ENCODE measurements around the gene PDE9A. TPM values are rescaled to one million over a fixed set of nuclear protein-coding genes. Genes with fewer than 3 reads are reported as not detected.

Gene PDE9A
- total RNA-seq, 4 donors from 2014 or later: 92.4 to 478 (median 444) TPM

GRCh38 chr21:42645211-42646075 is 8.0 kb upstream of the PDE9A start:
- Histone ChIP-seq H3K4me1 (peaks cover 0 to 22% (median 3%) of the 10 kb centered on the region in 4 donors), H3K4me3 (no peak overlapping the region), H3K36me3 (no peaks in the 10 kb centered on the region), H3K27ac (no peak overlapping the region), H3K9me3 (no peaks in the 10 kb centered on the region), H3K27me3 (no peaks in the 10 kb centered on the region)
- peak in 1 of 3 donors; percentile 33 for DNase-seq
- TF ChIP-seq POLR2A (IDR thresholded peaks at IDR 0.05) (no peak), CTCF (IDR thresholded peaks at IDR 0.05) (no peak)

- H3K9me3 ChIP-seq: no peaks in the 10 kb centered on the region
- H3K27ac ChIP-seq: no peak overlapping the region
- no peak for TF ChIP-seq POLR2A (IDR thresholded peaks at IDR 0.05)
- TF ChIP-seq CTCF (IDR thresholded peaks at IDR 0.05): no peak
- H3K4me1 ChIP-seq: peaks cover 0 to 16% (median 0%) of the 10 kb centered on the region in 4 donors
- H3K4me3 ChIP-seq: no peak overlapping the region
- no peaks in the 10 kb centered on the region for H3K27me3 ChIP-seq
- no peaks in the 10 kb centered on the region for H3K36me3 ChIP-seq
- DNase-seq: peak in 1 of 3 donors; percentile 45
These were observed 7.2 kb upstream of the PDE9A start for GRCh38 chr21:42646076-42646825.

- Histone ChIP-seq H3K4me3 (no peak overlapping the region), H3K9me3 (no peaks in the 10 kb centered on the region), H3K4me1 (peaks cover 0 to 20% (median 0%) of the 10 kb centered on the region in 4 donors), H3K36me3 (no peaks in the 10 kb centered on the region), H3K27me3 (no peaks in the 10 kb centered on the region), H3K27ac (no peak overlapping the region)
- no peak for TF ChIP-seq CTCF (IDR thresholded peaks at IDR 0.05)
- no peak for TF ChIP-seq POLR2A (IDR thresholded peaks at IDR 0.05)
- DNase-seq: peak in 1 of 3 donors; percentile 36
These were observed 6.6 kb upstream of the PDE9A start for GRCh38 chr21:42646836-42647235.

DNA sequence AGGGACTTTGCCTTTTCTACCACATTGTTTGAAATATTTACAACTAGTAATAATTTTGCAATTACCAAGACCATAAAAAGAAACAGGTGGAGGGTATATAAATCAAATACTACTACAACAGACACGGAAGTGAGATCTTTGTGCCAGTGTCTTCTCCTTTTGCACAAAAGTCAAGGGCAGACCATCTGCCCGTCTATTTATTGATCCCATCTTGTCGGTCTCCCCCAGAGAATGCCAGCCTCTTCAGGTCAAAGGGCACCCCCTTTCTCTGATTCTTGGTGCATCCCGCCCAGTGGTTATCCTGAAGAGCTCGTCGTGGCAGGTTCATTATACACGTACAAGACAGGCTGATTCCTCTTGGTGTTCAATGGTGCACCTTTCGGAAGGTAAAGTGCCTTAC is 4.8 kb upstream of the PDE9A start:
- no peak for TF ChIP-seq CTCF (IDR thresholded peaks at IDR 0.05)
- peak in 1 of 2 donors; percentile 41 for TF ChIP-seq POLR2A (IDR thresholded peaks at IDR 0.05)
- Histone ChIP-seq H3K4me1 (peaks cover 0 to 31% (median 3%) of the 10 kb centered on the region in 4 donors), H3K27me3 (no peaks in the 10 kb centered on the region), H3K27ac (peak overlapping the region in 3 of 4 donors; percentile 35 to 76 (median 51)), H3K9me3 (no peaks in the 10 kb centered on the region), H3K36me3 (no peaks in the 10 kb centered on the region), H3K4me3 (no peak overlapping the region)
- DNase-seq: peak in 1 of 3 donors; percentile 58

DNA sequence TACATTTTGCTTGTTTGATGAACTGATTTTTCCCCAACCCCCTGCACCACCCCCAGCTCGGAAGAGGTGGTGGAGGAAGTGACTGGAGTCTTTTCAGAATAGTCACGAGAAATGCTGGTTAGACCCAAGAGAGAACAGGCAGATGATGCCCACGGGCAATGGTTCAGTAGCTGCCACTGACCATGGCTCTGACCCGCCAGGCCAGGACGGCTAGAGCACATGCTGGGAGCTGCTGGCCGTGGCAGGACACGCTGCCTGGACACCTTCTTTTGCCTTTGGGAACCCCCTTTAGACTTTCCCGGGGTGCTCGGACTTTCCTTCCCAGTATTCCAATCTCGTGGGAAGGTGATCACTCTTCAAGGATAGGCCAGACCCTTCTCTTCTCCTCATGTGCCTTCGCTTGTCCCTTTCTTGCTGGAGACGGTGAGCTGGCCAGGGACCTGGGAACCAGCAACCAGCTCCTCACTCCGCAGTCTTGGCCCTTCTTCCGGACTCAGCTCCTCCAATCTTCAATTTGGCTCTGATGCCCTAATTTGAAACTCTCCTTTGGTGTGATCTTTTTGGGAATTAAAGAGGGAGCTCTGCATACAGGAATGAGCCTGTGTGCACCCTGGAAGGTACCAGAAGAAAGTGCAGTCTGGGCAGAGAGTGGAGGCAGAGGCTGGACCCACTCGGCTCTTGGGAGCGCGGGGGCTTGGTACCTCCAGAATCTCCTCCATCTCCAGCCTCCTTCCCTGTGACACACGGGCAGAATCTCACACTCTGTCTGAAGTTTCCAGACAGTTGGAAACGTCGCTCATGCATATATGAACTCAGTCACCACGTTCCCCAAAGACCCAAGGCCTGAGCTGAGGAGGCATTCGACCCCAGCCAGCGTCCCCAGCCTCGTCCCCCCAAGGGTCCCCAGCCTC is 4.0 kb upstream of the PDE9A start:
- Histone ChIP-seq H3K27me3 (no peaks in the 10 kb centered on the region), H3K36me3 (no peaks in the 10 kb centered on the region), H3K27ac (peak overlapping the region in 3 of 4 donors; percentile 35 to 76 (median 51)), H3K9me3 (no peaks in the 10 kb centered on the region), H3K4me3 (no peak overlapping the region), H3K4me1 (peaks cover 0 to 35% (median 7%) of the 10 kb centered on the region in 4 donors)
- no peak for TF ChIP-seq POLR2A (IDR thresholded peaks at IDR 0.05)
- no peak for TF ChIP-seq CTCF (IDR thresholded peaks at IDR 0.05)
- peak in 1 of 3 donors; percentile 43 for DNase-seq
